ENCODE results near the gene RAP1A.

RAP1A gene

GRCh38 chr1:111730706-111731105 lies 111.1 kb downstream of the RAP1A start:
- no peak for TF ChIP-seq EZH2phosphoT487 (IDR thresholded peaks at IDR 0.05; ENCODE audit: borderline replicate concordance, low read length)
- TF ChIP-seq CTCF (IDR thresholded peaks at IDR 0.05; ENCODE audit: low read depth, low read length, poor library complexity, severe bottlenecking), result no peak
- Histone ChIP-seq H4K20me1 (ENCODE audit: control insufficient read depth, insufficient read depth, low read depth, low read length) (no peaks in the 10 kb centered on the region), H3K36me3 (ENCODE audit: control insufficient read depth, low read length) (no peaks in the 10 kb centered on the region), H3K4me1 (ENCODE audit: control insufficient read depth, low read length) (peaks cover 6% of the 10 kb centered on the region; the same call in 1 of the 2 replicates), H3K79me2 (ENCODE audit: control insufficient read depth, low read length) (no peaks in the 10 kb centered on the region), H3K9me2 (replicated peaks; ENCODE audit: control insufficient read depth, low read length) (no peaks in the 10 kb centered on the region), H3K27me3 (ENCODE audit: control insufficient read depth, low read length) (no peaks in the 10 kb centered on the region), H3F3A (ENCODE audit: control insufficient read depth, insufficient read depth) (no peaks in the 10 kb centered on the region), H3K27ac (ENCODE audit: low read depth, low read length) (no peak overlapping the region), H3K4me3 (ENCODE audit: low read length) (no peak overlapping the region), H3K9me3 (ENCODE audit: control insufficient read depth, insufficient read depth, low read length) (no peaks in the 10 kb centered on the region), H3K4me2 (ENCODE audit: low read length) (no peak overlapping the region)

DNA sequence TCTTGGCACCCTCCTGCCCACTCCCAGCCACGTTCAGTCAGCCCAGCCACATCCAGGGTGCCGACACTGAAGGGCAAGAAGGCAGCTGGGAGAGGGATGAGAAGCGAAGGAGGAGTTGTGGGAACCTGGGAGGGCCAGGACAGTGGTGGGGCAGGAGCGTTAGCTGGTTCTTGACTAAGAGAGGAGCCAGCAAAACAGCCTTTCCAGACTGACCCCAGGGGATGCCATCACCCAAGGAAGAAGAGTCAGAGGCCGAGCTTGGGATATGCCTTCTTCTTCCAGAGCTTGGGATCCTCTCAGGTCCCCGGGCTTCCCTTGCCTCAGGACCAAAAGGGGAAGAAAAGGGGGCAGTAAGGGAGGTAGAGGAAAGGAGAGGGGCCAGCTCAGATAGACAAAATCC lies 112.4 kb downstream of the RAP1A start:
- Histone ChIP-seq H3K4me2 (ENCODE audit: low read length) (no peak overlapping the region), H3K27ac (ENCODE audit: low read depth, low read length) (no peak overlapping the region), H3K79me2 (ENCODE audit: control insufficient read depth, low read length) (no peaks in the 10 kb centered on the region), H3F3A (ENCODE audit: control insufficient read depth, insufficient read depth) (no peaks in the 10 kb centered on the region), H4K20me1 (ENCODE audit: control insufficient read depth, insufficient read depth, low read depth, low read length) (no peaks in the 10 kb centered on the region), H3K27me3 (ENCODE audit: control insufficient read depth, low read length) (no peaks in the 10 kb centered on the region; the same call in 1 of the 2 replicates), H3K36me3 (ENCODE audit: control insufficient read depth, low read length) (no peaks in the 10 kb centered on the region), H3K4me3 (ENCODE audit: low read length) (no peak overlapping the region), H3K9me3 (ENCODE audit: control insufficient read depth, insufficient read depth, low read length) (no peaks in the 10 kb centered on the region), H3K9me2 (replicated peaks; ENCODE audit: control insufficient read depth, low read length) (no peaks in the 10 kb centered on the region), H3K4me1 (ENCODE audit: control insufficient read depth, low read length) (peaks cover 6% of the 10 kb centered on the region; the same call in 1 of the 2 replicates)
- TF ChIP-seq EZH2phosphoT487 (IDR thresholded peaks at IDR 0.05; ENCODE audit: borderline replicate concordance, low read length), result no peak
- no peak for TF ChIP-seq CTCF (IDR thresholded peaks at IDR 0.05; ENCODE audit: low read depth, low read length, poor library complexity, severe bottlenecking)

- Histone ChIP-seq H3K27me3 (ENCODE audit: control insufficient read depth, low read length) (no peaks in the 10 kb centered on the region; the same call in 1 of the 2 replicates), H3K9me3 (ENCODE audit: control insufficient read depth, insufficient read depth, low read length) (no peaks in the 10 kb centered on the region), H3K36me3 (ENCODE audit: control insufficient read depth, low read length) (no peaks in the 10 kb centered on the region), H3K79me2 (ENCODE audit: control insufficient read depth, low read length) (no peaks in the 10 kb centered on the region), H4K20me1 (ENCODE audit: control insufficient read depth, insufficient read depth, low read depth, low read length) (no peaks in the 10 kb centered on the region), H3K4me2 (ENCODE audit: low read length) (no peak overlapping the region), H3K9me2 (replicated peaks; ENCODE audit: control insufficient read depth, low read length) (no peaks in the 10 kb centered on the region), H3F3A (ENCODE audit: control insufficient read depth, insufficient read depth) (no peaks in the 10 kb centered on the region), H3K27ac (ENCODE audit: low read depth, low read length) (no peak overlapping the region), H3K4me1 (ENCODE audit: control insufficient read depth, low read length) (peaks cover 13% of the 10 kb centered on the region), H3K4me3 (ENCODE audit: low read length) (no peak overlapping the region)
- no peak for TF ChIP-seq CTCF (IDR thresholded peaks at IDR 0.05; ENCODE audit: low read depth, low read length, poor library complexity, severe bottlenecking)
- no peak for TF ChIP-seq EZH2phosphoT487 (IDR thresholded peaks at IDR 0.05; ENCODE audit: borderline replicate concordance, low read length)
These were observed 113.1 kb downstream of the RAP1A start for GRCh38 chr1:111732718-111733117.

All from DOHH2 (cell line).